ENCODE measurements around the gene NBEA. TPM values are rescaled to one million over a fixed set of nuclear protein-coding genes. Genes with fewer than 3 reads are reported as not detected.

Gene NBEA
- total RNA-seq, 4 donors from 2014 or later, result 4.4 to 6.2 (median 5.5) TPM

- no peak for TF ChIP-seq CTCF (IDR thresholded peaks at IDR 0.05; ENCODE audit: low read depth)
Measured at GRCh38 chr13:35481777-35482176, 539.7 kb downstream of the NBEA start.

GRCh38 chr13:35482527-35482926, 540.5 kb downstream of the NBEA start:
- no peak for TF ChIP-seq CTCF (IDR thresholded peaks at IDR 0.05; ENCODE audit: low read depth)

- no peak for TF ChIP-seq CTCF (IDR thresholded peaks at IDR 0.05; ENCODE audit: low read depth)
Measured at GRCh38 chr13:35483761-35484160, 541.7 kb downstream of the NBEA start.

- no peak for TF ChIP-seq CTCF (IDR thresholded peaks at IDR 0.05; ENCODE audit: low read depth)
Measured at GRCh38 chr13:35484384-35484783, 542.3 kb downstream of the NBEA start.

- no peak for TF ChIP-seq CTCF (IDR thresholded peaks at IDR 0.05; ENCODE audit: low read depth)
Measured at GRCh38 chr13:35485424-35485823, 543.4 kb downstream of the NBEA start.

- TF ChIP-seq CTCF (IDR thresholded peaks at IDR 0.05; ENCODE audit: low read depth), result no peak
Measured at GRCh38 chr13:35489050-35489449, 547.0 kb downstream of the NBEA start.

GRCh38 chr13:35496006-35496405, 553.9 kb downstream of the NBEA start:
- no peak for TF ChIP-seq CTCF (IDR thresholded peaks at IDR 0.05; ENCODE audit: low read depth)
